Ureter (tissue), 1 donor: ENCODE data around the gene GTF2H1. TPM values are rescaled to one million over a fixed set of nuclear protein-coding genes. Genes with fewer than 3 reads are reported as not detected.

ENCODE experiments used
- DNase-seq: peaks from one replicate; pipeline ENCODE4 v3.0.0-alpha.2; 2020; ENCODE audit warnings: low spot score
- total RNA-seq: library from RNA; stranded (reverse); gene quantifications from one replicate; pipeline ENCODE4 v1.2.4, GENCODE V29; 2023
- donor health status: DM: yes; HTN: yes; CAD: no.

Gene GTF2H1
- total RNA-seq, result 61.4 TPM

GRCh38 chr11:18321969-18322711 lies at the start of gene GTF2H1, which contains the start of gene HPS5:
Gene GTF2H1, plus strand, starts transcription at chr11:18322567. Its CDS starts 10,508 bp downstream, at chr11:18333075.
Gene HPS5, minus strand, starts transcription at chr11:18322140. Its CDS starts 4,282 bp downstream, at chr11:18317858.
- peak; percentile 97 for DNase-seq

GRCh38 chr11:18277565-18278271 lies 44.6 kb upstream of the GTF2H1 start:
- no peak for DNase-seq

- DNase-seq, result no peak
These were observed 41.8 kb upstream of the GTF2H1 start for GRCh38 chr11:18280438-18281045.

DNA sequence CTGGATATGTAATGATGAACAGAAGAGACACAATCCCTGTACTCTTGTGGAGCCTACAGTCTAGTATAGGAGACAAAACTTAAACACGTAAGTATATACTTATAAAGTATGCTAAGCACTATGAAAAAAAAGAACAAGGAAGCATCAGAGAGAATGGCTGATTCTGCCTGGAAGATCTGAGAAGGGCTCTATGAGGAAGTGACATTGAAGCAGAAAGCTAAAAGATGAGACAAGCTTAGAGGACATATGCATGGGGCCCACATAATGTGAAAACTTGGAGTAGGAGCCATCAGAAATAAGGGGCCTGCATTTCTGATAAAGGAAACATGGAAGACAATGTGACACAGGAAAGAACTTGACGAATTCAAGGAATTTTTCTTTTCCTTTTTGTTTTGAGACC lies 39.7 kb upstream of the GTF2H1 start:
- no peak for DNase-seq

DNA sequence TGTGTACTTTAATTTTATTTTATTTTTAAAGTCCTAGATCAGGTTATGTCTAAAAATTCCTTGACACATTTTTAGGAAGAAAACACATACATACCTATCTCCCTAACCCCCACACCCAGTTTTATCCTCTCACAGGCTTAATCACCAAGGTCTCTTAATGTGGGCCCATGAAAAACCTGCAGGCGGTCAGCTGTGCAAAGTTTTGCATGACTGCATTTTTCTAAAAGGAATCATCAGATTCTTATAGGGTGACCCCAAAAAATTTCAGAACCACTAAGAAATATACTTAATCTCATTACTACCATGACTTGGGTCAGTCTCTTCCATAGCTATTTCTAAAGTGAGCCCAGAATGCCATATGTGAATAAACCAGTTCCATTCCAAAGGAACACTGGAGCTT lies 36.5 kb upstream of the GTF2H1 start:
- no peak for DNase-seq

- no peak for DNase-seq
These were observed 33.5 kb upstream of the GTF2H1 start for GRCh38 chr11:18288911-18289310.

- DNase-seq, result no peak
These were observed 27.5 kb upstream of the GTF2H1 start for GRCh38 chr11:18294862-18295261.

GRCh38 chr11:18295316-18295715 lies 27.1 kb upstream of the GTF2H1 start:
- no peak for DNase-seq

GRCh38 chr11:18299721-18300120 lies 22.6 kb upstream of the GTF2H1 start:
- no peak for DNase-seq

- DNase-seq, result no peak
These were observed 17.6 kb upstream of the GTF2H1 start for GRCh38 chr11:18304745-18305144.

GRCh38 chr11:18307461-18308139 lies 14.8 kb upstream of the GTF2H1 start:
- no peak for DNase-seq

- DNase-seq, result no peak
These were observed 14.1 kb upstream of the GTF2H1 start for GRCh38 chr11:18308242-18308641.

DNA sequence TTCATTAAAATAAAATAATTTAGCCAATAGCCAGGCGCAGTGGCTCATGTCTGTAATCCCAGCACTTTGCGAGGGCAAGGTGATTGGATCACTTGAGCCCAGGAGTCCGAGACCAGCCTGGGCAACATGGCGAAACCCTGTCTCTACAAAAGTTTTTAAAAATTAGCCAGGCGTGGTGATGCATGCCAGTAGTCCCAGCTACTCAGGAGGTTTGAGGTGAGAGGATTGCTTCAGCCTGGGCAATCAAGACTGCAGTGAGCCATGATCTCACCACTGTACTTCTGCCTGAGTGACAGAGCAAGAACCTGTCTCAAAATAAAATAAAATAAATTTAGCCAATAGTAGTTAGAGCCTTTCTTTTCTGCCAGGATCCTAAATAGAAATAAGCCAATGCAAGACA lies 12.7 kb upstream of the GTF2H1 start:
- DNase-seq, result no peak

DNA sequence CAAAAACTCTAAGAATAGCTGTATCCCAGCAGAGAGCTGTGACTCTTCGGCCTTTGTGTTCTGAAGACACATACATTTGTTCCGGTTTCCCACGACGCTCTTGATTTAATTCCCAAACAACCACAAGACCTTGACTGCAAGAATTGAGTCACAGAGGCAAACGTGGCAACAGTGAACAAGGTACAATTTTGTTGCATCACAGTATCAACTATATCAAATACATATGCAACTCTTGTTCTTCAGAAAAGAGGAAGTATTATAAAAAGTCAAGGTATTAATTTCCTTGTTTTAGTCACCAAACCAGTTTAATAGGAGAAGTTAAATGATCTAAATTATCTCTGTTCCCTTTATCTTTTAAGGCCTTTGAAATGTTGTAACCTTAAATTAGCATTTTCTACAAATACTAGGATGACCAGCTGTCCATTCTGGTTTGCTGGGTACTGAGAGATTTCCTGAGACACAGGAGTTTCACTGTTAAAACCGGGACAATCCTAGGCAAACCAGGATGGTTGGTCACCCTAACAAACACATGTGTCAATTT lies 11.5 kb upstream of the GTF2H1 start:
- no peak for DNase-seq

GRCh38 chr11:18312012-18312411 lies 10.4 kb upstream of the GTF2H1 start:
- no peak for DNase-seq

GRCh38 chr11:18312663-18313420 lies 9.5 kb upstream of the GTF2H1 start:
- DNase-seq, result no peak

DNA sequence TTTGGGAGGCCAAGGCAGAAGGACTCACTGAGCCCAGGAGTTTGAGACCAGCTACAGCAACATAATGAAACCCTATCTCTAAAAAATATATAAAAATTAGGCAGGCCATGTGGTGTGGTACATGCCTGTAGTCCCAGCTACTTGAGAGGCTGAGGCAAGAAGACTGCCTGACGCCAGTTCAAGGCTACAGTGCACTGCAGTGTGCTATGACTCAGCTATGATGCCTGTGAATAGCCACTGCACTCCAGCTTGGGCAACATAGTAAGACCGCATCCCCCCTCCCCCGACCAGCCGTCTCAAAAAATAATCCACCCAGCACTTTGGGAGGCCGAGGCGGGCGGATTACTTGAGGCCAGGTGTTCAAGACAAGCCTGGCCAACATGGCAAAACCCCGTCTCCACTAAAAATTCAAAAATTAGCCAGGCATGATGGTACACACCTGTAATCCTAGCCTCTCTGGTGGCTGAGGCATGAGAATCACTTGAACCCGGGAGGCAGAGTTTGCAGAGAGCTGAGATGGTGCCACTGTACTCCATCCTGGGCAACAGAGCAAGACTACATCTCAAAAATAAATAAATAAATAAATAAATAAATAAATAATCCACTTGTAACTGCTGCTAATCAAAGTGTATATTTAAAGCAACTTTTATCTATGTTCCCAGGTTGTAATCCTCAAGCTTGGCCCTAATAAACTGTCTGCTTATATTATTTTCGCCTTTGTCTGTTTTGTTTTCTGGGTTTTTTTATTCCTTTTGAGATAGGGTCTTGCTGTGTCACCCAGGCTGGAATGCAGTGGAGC lies 8.2 kb upstream of the GTF2H1 start:
- DNase-seq, result no peak

GRCh38 chr11:18314784-18315523 lies 7.4 kb upstream of the GTF2H1 start:
- DNase-seq, result no peak

GRCh38 chr11:18315893-18316292 lies 6.5 kb upstream of the GTF2H1 start:
- no peak for DNase-seq

GRCh38 chr11:18317551-18317950 lies 4.8 kb upstream of the GTF2H1 start:
- no peak for DNase-seq
